Upper lobe of left lung (tissue), 6 donors: ENCODE results near the gene GTPBP6. TPM values are rescaled to one million over a fixed set of nuclear protein-coding genes. Genes with fewer than 3 reads are reported as not detected.

ENCODE experiments used
- ATAC-seq, 2 donors: fragments of 200-7000 bp; cut with Tn5 transposase; one replicate each; pipeline ENCODE4 v1.9.1; 2022; ENCODE audit warnings: mild to moderate bottlenecking in 2 of 2, moderate library complexity in 2 of 2; ENCODE audit not compliant: low FRiP score in 2 of 2
- DNase-seq, 2 donors: peaks; one replicate each; pipeline ENCODE4 v3.0.0-alpha.2; 2019 to 2020
- H3K27ac ChIP-seq, 4 donors: fragments of 200-600 bp; sonication (generic); one replicate each; pipeline ENCODE4 v1.5.1; 2016 to 2019
- H3K27me3 ChIP-seq, 4 donors: fragments of 200-600 bp; sonication (generic); one replicate each; pipeline ENCODE4 v1.5.1; 2017 to 2019
- H3K36me3 ChIP-seq, 4 donors: fragments of 200-600 bp; sonication (generic); one replicate each; pipeline ENCODE4 v1.5.1; 2016 to 2019
- H3K4me1 ChIP-seq, 4 donors: fragments of 200-600 bp; sonication (generic); one replicate each; pipeline ENCODE4 v1.5.1; 2018 to 2019
- H3K4me3 ChIP-seq, 4 donors: fragments of 200-600 bp; sonication (generic); one replicate each; pipeline ENCODE4 v1.5.1; 2017 to 2019; ENCODE audit warnings: mild to moderate bottlenecking in 2 of 4, moderate library complexity in 1 of 4
- H3K9me3 ChIP-seq, 4 donors: fragments of 200-600 bp; sonication (generic); one replicate each; pipeline ENCODE4 v1.5.1; 2018 to 2019
- EP300 ChIP-seq, 4 donors: sonication (generic); formaldehyde crosslinking; IDR thresholded peaks; one replicate each; pipeline ENCODE4 v1.5.1; 2017; ENCODE audit warnings: antibody characterized with exemption in 4 of 4, control low read depth in 2 of 4
- POLR2A ChIP-seq, 4 donors: fragments of 450-650 bp; IDR thresholded peaks; one replicate each; pipeline ENCODE4 v1.5.1; 2016 to 2017; ENCODE audit warnings: antibody characterized with exemption in 4 of 4, mild to moderate bottlenecking in 2 of 4
- POLR2AphosphoS5 ChIP-seq, 2 donors: sonication (generic); formaldehyde crosslinking; IDR thresholded peaks; one replicate each; pipeline ENCODE4 v1.5.1; 2017; ENCODE audit warnings: antibody characterized with exemption in 2 of 2
- WGBS, 2 donors: methylation state at CpG; one replicate each; pipeline ENCODE4 v1.1.5; 2017 to 2018; 5-methylcytosine and 5-hydroxymethylcytosine counted together
- total RNA-seq, 6 donors: library from RNA; depleted of rRNA in 4 of 6; stranded (reverse); fragments of >200 nt in 4 of 6; gene quantifications; one replicate each; pipeline versions ENCODE4 v1.1.0 to v1.2.1, GENCODE V29; 2016 to 2021
- TF ChIP-seq, protein P1 (sequence below), 6 experiments: fragments of 450-650 bp in 4 of 6; fragments of 200-600 bp in 2 of 6; sonication (generic) in 2 of 6; IDR thresholded peaks; one replicate each; pipeline ENCODE4 v1.5.1; 2016 to 2019; ENCODE audit warnings: antibody characterized with exemption in 6 of 6
- donor health status: DM: no; HTN: no; CAD: no; lungs with moderate emphysema.
- donor health status: DM: no; HTN: yes; CAD: no; lungs with severe emphysema.

The GTPBP6 gene
- total RNA-seq, 6 donors from 2014 or later: 34.6 to 69.9 (median 61.0) TPM

GRCh38 chrX:300334-300733 is 18.3 kb downstream of the GTPBP6 start:
- no peaks in the 10 kb centered on the region for H3K9me3 ChIP-seq
- no peaks in the 10 kb centered on the region for H3K4me1 ChIP-seq
- H3K27ac ChIP-seq: no peak overlapping the region
- TF ChIP-seq EP300 (IDR thresholded peaks at IDR 0.05) (no peak), POLR2A (IDR thresholded peaks at IDR 0.05) (no peak), POLR2AphosphoS5 (IDR thresholded peaks at IDR 0.05) (no peak)
- TF ChIP-seq, protein P1, sequence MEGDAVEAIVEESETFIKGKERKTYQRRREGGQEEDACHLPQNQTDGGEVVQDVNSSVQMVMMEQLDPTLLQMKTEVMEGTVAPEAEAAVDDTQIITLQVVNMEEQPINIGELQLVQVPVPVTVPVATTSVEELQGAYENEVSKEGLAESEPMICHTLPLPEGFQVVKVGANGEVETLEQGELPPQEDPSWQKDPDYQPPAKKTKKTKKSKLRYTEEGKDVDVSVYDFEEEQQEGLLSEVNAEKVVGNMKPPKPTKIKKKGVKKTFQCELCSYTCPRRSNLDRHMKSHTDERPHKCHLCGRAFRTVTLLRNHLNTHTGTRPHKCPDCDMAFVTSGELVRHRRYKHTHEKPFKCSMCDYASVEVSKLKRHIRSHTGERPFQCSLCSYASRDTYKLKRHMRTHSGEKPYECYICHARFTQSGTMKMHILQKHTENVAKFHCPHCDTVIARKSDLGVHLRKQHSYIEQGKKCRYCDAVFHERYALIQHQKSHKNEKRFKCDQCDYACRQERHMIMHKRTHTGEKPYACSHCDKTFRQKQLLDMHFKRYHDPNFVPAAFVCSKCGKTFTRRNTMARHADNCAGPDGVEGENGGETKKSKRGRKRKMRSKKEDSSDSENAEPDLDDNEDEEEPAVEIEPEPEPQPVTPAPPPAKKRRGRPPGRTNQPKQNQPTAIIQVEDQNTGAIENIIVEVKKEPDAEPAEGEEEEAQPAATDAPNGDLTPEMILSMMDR (IDR thresholded peaks at IDR 0.05): no peak
- peaks cover 7 to 43% (median 35%) of the 10 kb centered on the region in 4 donors for H3K36me3 ChIP-seq
- 85 to 92% methylated on average over 8 of the region's 8 CpGs for WGBS, 2 donors
- ATAC-seq: no peak
- H3K27me3 ChIP-seq: no peaks in the 10 kb centered on the region
- DNase-seq: no peak
- no peak overlapping the region for H3K4me3 ChIP-seq

GRCh38 chrX:298993-299392 is 19.6 kb downstream of the GTPBP6 start:
- DNase-seq (no peak), ATAC-seq (no peak)
- Histone ChIP-seq H3K4me1 (no peaks in the 10 kb centered on the region), H3K27ac (no peak overlapping the region), H3K36me3 (peaks cover 9 to 30% (median 27%) of the 10 kb centered on the region in 4 donors), H3K4me3 (no peak overlapping the region), H3K27me3 (no peaks in the 10 kb centered on the region), H3K9me3 (no peaks in the 10 kb centered on the region)
- WGBS, 2 donors: 97 to 98% methylated on average over 36 of the region's 36 CpGs
- TF ChIP-seq, protein P1 (IDR thresholded peaks at IDR 0.05): no peak
- TF ChIP-seq POLR2AphosphoS5 (IDR thresholded peaks at IDR 0.05) (no peak), POLR2A (IDR thresholded peaks at IDR 0.05) (no peak), EP300 (IDR thresholded peaks at IDR 0.05) (no peak)

GRCh38 chrX:295136-295535 is 23.5 kb downstream of the GTPBP6 start:
- Histone ChIP-seq H3K4me1 (no peaks in the 10 kb centered on the region), H3K27ac (no peak overlapping the region), H3K4me3 (no peak overlapping the region), H3K9me3 (no peaks in the 10 kb centered on the region), H3K36me3 (peaks cover 21 to 34% (median 31%) of the 10 kb centered on the region in 4 donors), H3K27me3 (no peaks in the 10 kb centered on the region)
- ATAC-seq (no peak), DNase-seq (peak in 1 of 2 donors; percentile 66)
- WGBS, 2 donors: 90 to 91% methylated on average over 16 to 21 of the region's 21 CpGs
- TF ChIP-seq, protein P1 (IDR thresholded peaks at IDR 0.05): no peak
- no peak for TF ChIP-seq EP300 (IDR thresholded peaks at IDR 0.05)
- TF ChIP-seq POLR2A (IDR thresholded peaks at IDR 0.05): no peak
- no peak for TF ChIP-seq POLR2AphosphoS5 (IDR thresholded peaks at IDR 0.05)

DNA sequence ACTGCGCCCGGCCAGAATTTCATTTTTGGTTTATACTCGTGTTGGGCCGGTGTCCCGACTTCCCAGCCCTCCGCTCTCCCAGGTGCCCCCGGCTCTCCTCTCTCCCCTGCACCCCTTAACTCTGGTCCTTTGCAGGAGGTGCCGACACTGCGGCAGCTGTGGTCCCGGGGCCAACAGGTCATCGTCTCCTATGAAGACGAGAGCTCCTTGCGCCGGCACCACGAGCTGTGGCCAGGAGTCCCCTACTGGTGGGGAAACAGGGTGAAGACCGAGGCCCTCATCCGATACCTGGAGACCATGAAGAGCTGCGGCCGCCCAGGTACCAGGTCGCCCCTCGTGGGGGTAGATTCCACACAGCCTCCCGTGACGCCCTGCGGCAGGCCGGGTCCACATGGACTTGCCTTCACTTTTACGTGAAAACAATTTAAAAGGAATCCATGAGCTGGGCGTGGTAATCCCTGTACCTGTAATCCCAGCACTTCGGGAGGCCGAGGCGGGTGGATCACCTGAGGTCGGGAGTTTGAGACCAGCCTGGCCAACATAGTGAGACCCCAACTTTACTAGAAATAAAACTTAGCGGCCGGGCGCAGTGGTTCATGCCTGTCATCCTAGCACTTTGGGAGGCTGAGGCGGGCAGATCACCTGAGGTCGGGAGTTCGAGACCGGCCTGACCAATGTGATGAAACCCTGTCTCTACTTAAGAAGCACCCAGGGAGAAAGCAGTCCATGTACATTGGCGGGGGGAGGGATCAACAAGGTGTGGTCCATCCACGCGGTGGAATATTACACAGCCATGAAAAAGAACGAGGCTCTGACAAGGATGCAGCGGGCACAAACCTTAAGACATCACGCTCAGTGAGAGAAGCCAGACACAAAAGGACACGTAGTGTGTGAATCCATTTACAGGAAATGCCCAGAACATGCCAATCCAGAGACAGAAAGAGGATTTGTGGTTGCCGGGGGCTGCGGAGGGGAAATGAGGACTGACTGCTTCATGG is 25.4 kb downstream of the GTPBP6 start:
- 97% methylated on average over 37 to 43 of the region's 47 CpGs for WGBS, 2 donors
- Histone ChIP-seq H3K9me3 (no peaks in the 10 kb centered on the region), H3K4me1 (no peaks in the 10 kb centered on the region), H3K27ac (no peak overlapping the region), H3K27me3 (no peaks in the 10 kb centered on the region), H3K36me3 (peaks cover 26 to 50% (median 42%) of the 10 kb centered on the region in 4 donors), H3K4me3 (no peak overlapping the region)
- ATAC-seq: no peak
- TF ChIP-seq POLR2A (IDR thresholded peaks at IDR 0.05): no peak
- TF ChIP-seq EP300 (IDR thresholded peaks at IDR 0.05): no peak
- no peak for TF ChIP-seq POLR2AphosphoS5 (IDR thresholded peaks at IDR 0.05)
- TF ChIP-seq, protein P1 (IDR thresholded peaks at IDR 0.05): no peak
- peak; percentile 17 to 62 for DNase-seq
